Caco-2 (cell line): ENCODE results near the gene GPR119. TPM values are rescaled to one million over a fixed set of nuclear protein-coding genes. Genes with fewer than 3 reads are reported as not detected.

ENCODE experiments used
- BruUV-seq: library from RNA; stranded (reverse); fragments of 400-500 nt; replicated peaks from 2 replicates; lab custom pipeline; 2021; lab: Mats Ljungman, UMichigan
- CTCF ChIA-PET: fragments of 300-600 bp; sonication (Branson Sonifier 250); formaldehyde crosslinking; loops from one replicate; lab custom pipeline; 2022; ENCODE audit warnings: antibody characterized with exemption; lab: Charles Lee
- POLR2A ChIA-PET: fragments of 300-600 bp; sonication (Branson Sonifier 250); formaldehyde crosslinking; loops from one replicate; lab custom pipeline; 2022; ENCODE audit warnings: antibody characterized with exemption; lab: Charles Lee
- DNase-seq, 2 experiments: peaks; one replicate each; pipeline versions ENCODE4 v3.0.0 to v3.0.0-alpha.2; 2020 to 2022
- H3K27me3 ChIP-seq: replicated peaks from 2 replicates; pipeline ENCODE4 v1.6.0; 2011; ENCODE audit warnings: low read length; ENCODE audit not compliant: control insufficient read depth, insufficient read depth
- H3K36me3 ChIP-seq: 2 replicates; pipeline ENCODE4 v1.5.1; 2011; ENCODE audit warnings: low read length; ENCODE audit not compliant: control insufficient read depth, insufficient read depth
- H3K4me1 ChIP-seq: fragments of 250-450 bp; sonication (Bioruptor Pico); 2 replicates; pipeline ENCODE4 v1.5.1; 2020; ENCODE audit warnings: mild to moderate bottlenecking
- H3K4me3 ChIP-seq: 2 replicates; pipeline ENCODE4 v1.5.1; 2011; ENCODE audit warnings: low read depth, mild to moderate bottlenecking, control low read depth, low read length
- H3K9me3 ChIP-seq: fragments of 250-450 bp; sonication (Bioruptor Pico); 2 replicates; pipeline ENCODE4 v1.5.1; 2020; ENCODE audit warnings: mild to moderate bottlenecking, moderate library complexity
- H3K27ac Mint-ChIP-seq: one replicate; pipeline ENCODE4 v1.8.0; 2022; ENCODE audit warnings: mixed read lengths; ENCODE audit not compliant: unreplicated experiment
- H3K27me3 Mint-ChIP-seq: one replicate; pipeline ENCODE4 v1.8.0; 2022; ENCODE audit warnings: mixed read lengths; ENCODE audit not compliant: insufficient read depth, unreplicated experiment
- H3K36me3 Mint-ChIP-seq: one replicate; pipeline ENCODE4 v1.8.0; 2022; ENCODE audit warnings: mild to moderate bottlenecking, mixed read lengths; ENCODE audit not compliant: insufficient read depth, unreplicated experiment
- H3K4me1 Mint-ChIP-seq: one replicate; pipeline ENCODE4 v1.8.0; 2022; ENCODE audit warnings: low read depth, mixed read lengths; ENCODE audit not compliant: unreplicated experiment
- H3K4me3 Mint-ChIP-seq: one replicate; pipeline ENCODE4 v1.8.0; 2022; ENCODE audit warnings: mild to moderate bottlenecking, moderate library complexity, mixed read lengths; ENCODE audit not compliant: unreplicated experiment
- H3K9me3 Mint-ChIP-seq: one replicate; pipeline ENCODE4 v1.8.0; 2022; ENCODE audit warnings: mixed read lengths; ENCODE audit not compliant: unreplicated experiment
- CTCF ChIP-seq, 2 experiments: fragments of 200-600 bp in 1 of 2; IDR thresholded peaks; 1 replicate in 1 of 2; 2 replicates in 1 of 2; pipeline versions ENCODE4 v1.5.1 to v1.8.0; 2011 to 2022; ENCODE audit warnings: antibody characterized with exemption in 1 of 2, control low read depth in 1 of 2, inconsistent platforms in 1 of 2, low read depth in 1 of 2, low read length in 1 of 2, mild to moderate bottlenecking in 1 of 2, moderate library complexity in 1 of 2; ENCODE audit not compliant: insufficient read depth in 1 of 2, severe bottlenecking in 1 of 2, unreplicated experiment in 1 of 2
- intact Hi-C: fragments of 100-400 bp; cut with micrococcal nuclease; formaldehyde crosslinking; loops from one replicate; pipeline ENCODE4 v1.10.0; 2022; ENCODE audit not compliant: unreplicated experiment
- total RNA-seq: library from RNA; stranded (reverse); gene quantifications from 2 replicates; pipeline ENCODE4 v1.2.3, GENCODE V29; 2022

Gene GPR119
- total RNA-seq, 1 experiment from 2014 or later = 0.29 TPM

GRCh38 chrX:130336531-130336930, 48.9 kb downstream of the GPR119 start:
- CTCF ChIA-PET = no interaction called here
- no peaks in the 10 kb centered on the region for H3K4me1 ChIP-seq

More at GRCh38 chrX:130336531-130336930, 48.9 kb downstream of the GPR119 start:
- DNase-seq = no peak
- intact Hi-C loops = loop anchor here (10.0 kb wide), 1 partner anchor 198 kb away; no protein-coding TSS in a partner anchor
- Mint-ChIP-seq H3K9me3 (no peaks in the 10 kb centered on the region), H3K4me3 (no peak overlapping the region), H3K4me1 (no peaks in the 10 kb centered on the region), H3K36me3 (peaks cover 7% of the 10 kb centered on the region), H3K27ac (no peak overlapping the region), H3K27me3 (no peaks in the 10 kb centered on the region)
- BruUV-seq = no TSS peak
- Histone ChIP-seq H3K9me3 (no peaks in the 10 kb centered on the region), H3K27me3 (no peaks in the 10 kb centered on the region), H3K36me3 (no peaks in the 10 kb centered on the region), H3K4me3 (no peak overlapping the region)
- TF ChIP-seq CTCF (IDR thresholded peaks at IDR 0.05; ENCODE audit: insufficient read depth in 1 of 2, low read depth in 1 of 2, low read length in 1 of 2, severe bottlenecking in 1 of 2, unreplicated experiment in 1 of 2) = no peak
- POLR2A ChIA-PET = no interaction called here

Other genes with a start within 250 kb of the GPR119 start
- gene AIFM1, start 219.8 kb downstream of the GPR119 start, total RNA-seq = 53.0 and 55.4 TPM in 2 replicates
- gene RAB33A, start 213.7 kb downstream of the GPR119 start, total RNA-seq = 0.35 TPM in 1 of 2 replicates, not detected in the other
- gene ZNF280C, start 116.8 kb downstream of the GPR119 start, total RNA-seq = 5.6 and 6.4 TPM in 2 replicates
- 7.4 and 8.3 TPM in 2 replicates for gene SLC25A14, start 45.8 kb downstream of the GPR119 start, total RNA-seq
- 21.3 and 22.6 TPM in 2 replicates for gene RBMX2, start 16.3 kb upstream of the GPR119 start, total RNA-seq